Ishikawa (cell line): ENCODE measurements around the gene PSMG2.

Source experiments
- CEBPB ChIP-seq: IDR thresholded peaks from 2 replicates; pipeline ENCODE4 v1.6.1; 2012
- CREB1 ChIP-seq: IDR thresholded peaks from 2 replicates; pipeline ENCODE4 v1.6.1; 2012; ENCODE audit warnings: low read depth
- EGR1 ChIP-seq: IDR thresholded peaks from 2 replicates; pipeline ENCODE4 v1.6.1; 2012
- EP300 ChIP-seq: IDR thresholded peaks from 2 replicates; pipeline ENCODE4 v1.6.1; 2012; ENCODE audit warnings: borderline replicate concordance
- FOXM1 ChIP-seq: IDR thresholded peaks from 2 replicates; pipeline ENCODE4 v1.6.1; 2012; ENCODE audit warnings: low read depth, borderline replicate concordance
- MAX ChIP-seq: IDR thresholded peaks from 2 replicates; pipeline ENCODE4 v1.6.1; 2012
- NFIC ChIP-seq: IDR thresholded peaks from 2 replicates; pipeline ENCODE4 v1.6.1; 2012
- RAD21 ChIP-seq: IDR thresholded peaks from 2 replicates; pipeline ENCODE4 v1.6.1; 2012; ENCODE audit warnings: low read depth
- REST ChIP-seq: IDR thresholded peaks from 2 replicates; pipeline ENCODE4 v1.6.1; 2012; ENCODE audit warnings: low read depth, mild to moderate bottlenecking
- TAF1 ChIP-seq: IDR thresholded peaks from 2 replicates; pipeline ENCODE4 v1.6.1; 2012; ENCODE audit warnings: low read depth, mild to moderate bottlenecking
- TCF12 ChIP-seq: IDR thresholded peaks from 2 replicates; pipeline ENCODE4 v1.6.1; 2012; ENCODE audit warnings: low read depth
- USF1 ChIP-seq: IDR thresholded peaks from 2 replicates; pipeline ENCODE4 v1.6.1; 2012
- YY1 ChIP-seq: IDR thresholded peaks from 2 replicates; pipeline ENCODE4 v1.6.1; 2012; ENCODE audit warnings: low read depth

DNA sequence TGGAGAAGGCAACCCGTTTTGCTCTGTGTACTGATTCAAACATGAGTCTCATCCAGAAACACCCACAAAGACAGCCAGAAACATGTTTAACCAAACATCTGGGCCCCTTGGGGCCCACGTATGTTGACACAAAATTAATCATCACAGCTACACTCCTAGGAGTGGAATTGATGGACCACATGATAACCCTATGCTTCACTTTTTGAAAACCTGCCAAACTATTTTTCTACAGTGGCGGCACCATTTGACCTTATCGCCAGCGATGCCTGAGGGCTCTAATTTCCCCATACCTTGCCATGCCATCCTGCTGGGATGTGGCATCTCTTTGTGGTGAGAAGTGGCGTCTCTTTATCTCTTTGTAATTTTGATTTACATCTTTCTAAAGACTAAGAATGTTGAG lies 38.5 kb downstream of the PSMG2 start:
- TF ChIP-seq TCF12, result no peak
- no peak for TF ChIP-seq EP300
- TF ChIP-seq YY1, result no peak
- TF ChIP-seq USF1, result no peak
- no peak for TF ChIP-seq REST
- TF ChIP-seq CEBPB, result no peak
- no peak for TF ChIP-seq TAF1
- TF ChIP-seq MAX, result no peak
- TF ChIP-seq EGR1, result no peak
- TF ChIP-seq RAD21, result no peak
- no peak for TF ChIP-seq NFIC
- TF ChIP-seq FOXM1, result no peak
- no peak for TF ChIP-seq CREB1
